ENCODE results near the gene LEMD2.

Gene LEMD2

GRCh38 chr6:33726696-33727095 is 62.2 kb downstream of the LEMD2 start:
- H3K36me3 ChIP-seq: no peaks in the 10 kb centered on the region
- peaks cover 67% of the 10 kb centered on the region for H3K4me1 ChIP-seq
- H3K9me3 ChIP-seq: no peaks in the 10 kb centered on the region
- peak overlapping the region; percentile 65 for H3K27ac ChIP-seq
- H4K20me1 ChIP-seq: no peaks in the 10 kb centered on the region
- no peak for TF ChIP-seq Cebpa-rat (IDR thresholded peaks at IDR 0.05)
- H3K4me3 ChIP-seq: no peak overlapping the region
- H3K27me3 ChIP-seq: no peaks in the 10 kb centered on the region
- H3K4me2 ChIP-seq: peak overlapping the region; percentile 92
- H3K9ac ChIP-seq: peak overlapping the region; percentile 34; the same call in 1 of the 2 replicates

- Histone ChIP-seq H3K27me3 (no peaks in the 10 kb centered on the region), H3K36me3 (no peaks in the 10 kb centered on the region), H3K9me3 (no peaks in the 10 kb centered on the region), H3K9ac (peak overlapping the region; percentile 34; the same call in 1 of the 2 replicates), H4K20me1 (no peaks in the 10 kb centered on the region), H3K4me2 (peak overlapping the region; percentile 92), H3K27ac (peak overlapping the region; percentile 65; the same call in 1 of the 2 replicates), H3K4me3 (no peak overlapping the region), H3K4me1 (peaks cover 61% of the 10 kb centered on the region)
- no peak for TF ChIP-seq Cebpa-rat (IDR thresholded peaks at IDR 0.05)
These were observed 62.8 kb downstream of the LEMD2 start for GRCh38 chr6:33725891-33726673.

- no peak for TF ChIP-seq Cebpa-rat (IDR thresholded peaks at IDR 0.05)
- Histone ChIP-seq H3K27me3 (no peaks in the 10 kb centered on the region), H3K9ac (no peak overlapping the region), H3K36me3 (no peaks in the 10 kb centered on the region), H3K9me3 (no peaks in the 10 kb centered on the region), H3K4me2 (peak overlapping the region; percentile 92), H3K27ac (no peak overlapping the region), H4K20me1 (no peaks in the 10 kb centered on the region), H3K4me1 (peaks cover 59% of the 10 kb centered on the region), H3K4me3 (no peak overlapping the region)
These were observed 63.7 kb downstream of the LEMD2 start for GRCh38 chr6:33725222-33725621.

GRCh38 chr6:33724102-33725023 is 64.6 kb downstream of the LEMD2 start:
- no peak for TF ChIP-seq Cebpa-rat (IDR thresholded peaks at IDR 0.05)
- no peak overlapping the region for H3K27ac ChIP-seq
- no peaks in the 10 kb centered on the region for H3K9me3 ChIP-seq
- peaks cover 58% of the 10 kb centered on the region for H3K4me1 ChIP-seq
- no peak overlapping the region for H3K9ac ChIP-seq
- peak overlapping the region; percentile 70 for H3K4me2 ChIP-seq
- no peaks in the 10 kb centered on the region for H3K27me3 ChIP-seq
- H3K4me3 ChIP-seq: no peak overlapping the region
- H3K36me3 ChIP-seq: no peaks in the 10 kb centered on the region
- no peaks in the 10 kb centered on the region for H4K20me1 ChIP-seq

GRCh38 chr6:33723371-33724085 is 65.4 kb downstream of the LEMD2 start:
- peaks cover 53% of the 10 kb centered on the region for H3K4me1 ChIP-seq
- H3K36me3 ChIP-seq: no peaks in the 10 kb centered on the region
- TF ChIP-seq Cebpa-rat (IDR thresholded peaks at IDR 0.05): no peak
- H3K27me3 ChIP-seq: no peaks in the 10 kb centered on the region
- no peak overlapping the region for H3K27ac ChIP-seq
- H3K9me3 ChIP-seq: no peaks in the 10 kb centered on the region
- peak overlapping the region; percentile 70 for H3K4me2 ChIP-seq
- no peak overlapping the region for H3K9ac ChIP-seq
- H4K20me1 ChIP-seq: no peaks in the 10 kb centered on the region
- H3K4me3 ChIP-seq: no peak overlapping the region

GRCh38 chr6:33722103-33722623 is 66.8 kb downstream of the LEMD2 start:
- no peak overlapping the region for H3K9ac ChIP-seq
- peaks cover 44% of the 10 kb centered on the region for H3K4me1 ChIP-seq
- H3K9me3 ChIP-seq: no peaks in the 10 kb centered on the region
- H3K4me2 ChIP-seq: no peak overlapping the region
- H3K27me3 ChIP-seq: no peaks in the 10 kb centered on the region
- H3K36me3 ChIP-seq: no peaks in the 10 kb centered on the region
- no peak overlapping the region for H3K4me3 ChIP-seq
- no peaks in the 10 kb centered on the region for H4K20me1 ChIP-seq
- no peak for TF ChIP-seq Cebpa-rat (IDR thresholded peaks at IDR 0.05)
- no peak overlapping the region for H3K27ac ChIP-seq

GRCh38 chr6:33721508-33721907 is 67.4 kb downstream of the LEMD2 start:
- no peak for TF ChIP-seq Cebpa-rat (IDR thresholded peaks at IDR 0.05)
- H3K36me3 ChIP-seq: no peaks in the 10 kb centered on the region
- H3K4me2 ChIP-seq: no peak overlapping the region
- no peak overlapping the region for H3K4me3 ChIP-seq
- no peaks in the 10 kb centered on the region for H4K20me1 ChIP-seq
- H3K9me3 ChIP-seq: no peaks in the 10 kb centered on the region
- H3K9ac ChIP-seq: no peak overlapping the region
- H3K27ac ChIP-seq: no peak overlapping the region
- H3K27me3 ChIP-seq: no peaks in the 10 kb centered on the region
- H3K4me1 ChIP-seq: peaks cover 37% of the 10 kb centered on the region

Data from BLaER1 (cell line).